Peyer's patch (tissue), 4 donors: ENCODE data around the gene DOCK2.

Experiments used
- CTCF ChIP-seq, 6 experiments: fragments of 450-650 bp in 4 of 6; fragments of 200-600 bp in 2 of 6; sonication (generic) in 1 of 6; IDR thresholded peaks; one replicate each; pipeline ENCODE4 v1.5.1; 2017 to 2019; ENCODE audit warnings: antibody characterized with exemption in 6 of 6, mild to moderate bottlenecking in 3 of 6, moderate library complexity in 1 of 6
- POLR2A ChIP-seq, 2 donors: fragments of 450-650 bp; IDR thresholded peaks; one replicate each; pipeline ENCODE4 v1.5.1; 2017; ENCODE audit warnings: antibody characterized with exemption in 2 of 2, mild to moderate bottlenecking in 2 of 2, moderate library complexity in 2 of 2

GRCh38 chr5:170120576-170120975 is 483.5 kb downstream of the DOCK2 start:
- no peak for TF ChIP-seq CTCF (IDR thresholded peaks at IDR 0.05)
- TF ChIP-seq POLR2A (IDR thresholded peaks at IDR 0.05), result no peak
